Activated naive CD8-positive, alpha-beta T cell treated with anti-CD3 and anti-CD28 coated beads, Interleukin-2, amount 50 U/mL, for 16 hours (primary cell): ENCODE data around the gene VPS4A.

Experiments
- DNase-seq: peaks from one replicate; pipeline ENCODE4 v3.0.0-alpha.2; 2020; ENCODE audit warnings: low read depth, low spot score

VPS4A gene

DNA sequence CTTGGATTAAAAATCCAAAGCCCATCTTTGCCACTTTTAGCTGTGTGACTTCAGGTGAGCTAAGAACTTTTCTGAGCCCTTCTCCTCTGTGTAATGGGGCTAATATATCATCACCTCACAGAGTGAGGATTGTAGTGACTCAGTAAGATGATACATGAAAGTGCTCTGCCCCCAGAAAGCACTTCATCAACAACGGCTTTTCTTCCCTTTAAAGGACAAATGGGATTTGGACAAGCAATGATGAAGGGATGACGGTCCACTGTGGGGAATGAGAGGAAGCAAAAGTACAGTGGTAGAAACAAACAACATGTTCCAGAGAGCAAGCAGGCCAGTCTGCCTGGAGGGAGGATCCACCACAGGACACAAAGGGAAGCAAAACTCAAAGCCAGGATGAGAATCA is 54.8 kb downstream of the VPS4A start:
- DNase-seq, result no peak

DNA sequence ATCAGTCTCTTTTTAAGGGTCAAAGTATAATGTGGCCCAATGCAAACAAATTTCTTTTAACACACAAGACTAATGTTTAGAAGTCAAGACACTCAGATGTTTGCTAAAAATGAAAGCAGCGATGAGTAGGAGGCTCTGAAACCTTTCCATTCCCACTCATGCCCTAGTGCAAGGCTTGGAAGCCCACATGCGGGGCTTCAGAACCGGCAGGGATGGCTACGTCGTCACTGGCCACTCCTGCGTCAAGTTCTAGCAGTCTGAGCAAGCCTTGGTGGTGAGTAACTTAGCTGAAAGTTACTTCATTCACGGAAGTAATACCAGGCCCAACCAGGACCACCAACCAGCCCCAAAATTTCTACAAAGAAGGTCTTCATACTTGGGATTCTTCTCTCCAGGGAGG is 55.3 kb downstream of the VPS4A start:
- DNase-seq, result no peak

DNA sequence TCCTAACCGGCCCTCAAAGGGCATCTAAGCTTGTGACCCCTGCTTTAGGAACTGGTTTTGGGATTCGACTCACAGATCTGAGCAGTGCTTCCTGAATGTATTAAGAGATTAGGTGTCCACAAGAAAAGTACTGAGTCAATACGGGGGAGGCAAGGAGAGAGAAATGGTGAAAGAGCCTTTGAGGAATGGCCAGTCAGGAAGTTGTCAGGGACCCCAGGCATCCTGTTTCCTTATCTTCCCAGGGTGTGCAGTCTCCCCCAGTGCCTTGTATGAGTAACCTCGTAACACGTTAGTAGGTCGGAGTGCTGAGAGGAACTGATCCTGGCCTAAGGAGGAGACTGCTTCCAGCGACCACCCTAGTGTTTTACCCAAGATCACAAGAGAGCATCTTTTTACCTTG is 56.8 kb downstream of the VPS4A start:
- DNase-seq, result no peak

- DNase-seq, result no peak
Measured at GRCh38 chr16:69368866-69369265, 57.7 kb downstream of the VPS4A start.

DNA sequence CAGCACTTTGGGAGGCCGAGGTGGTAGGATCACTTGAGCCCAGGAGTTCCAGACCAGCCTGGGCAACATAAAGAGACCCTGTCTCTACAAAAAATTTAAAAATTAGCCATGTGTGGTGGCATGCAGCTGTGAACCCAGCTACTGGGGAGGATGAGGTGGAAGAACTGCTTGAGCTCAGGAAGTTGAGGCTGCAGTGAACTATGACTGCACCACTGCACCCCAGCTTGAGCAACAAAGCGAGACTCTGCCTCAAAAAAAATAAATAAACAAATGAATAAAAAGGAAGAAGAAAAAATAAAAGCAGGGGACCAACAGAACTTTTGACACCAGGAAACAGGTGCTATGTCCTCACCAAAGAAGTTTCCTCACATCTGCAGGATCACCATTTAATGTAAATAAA is 60.4 kb downstream of the VPS4A start:
- no peak for DNase-seq

DNA sequence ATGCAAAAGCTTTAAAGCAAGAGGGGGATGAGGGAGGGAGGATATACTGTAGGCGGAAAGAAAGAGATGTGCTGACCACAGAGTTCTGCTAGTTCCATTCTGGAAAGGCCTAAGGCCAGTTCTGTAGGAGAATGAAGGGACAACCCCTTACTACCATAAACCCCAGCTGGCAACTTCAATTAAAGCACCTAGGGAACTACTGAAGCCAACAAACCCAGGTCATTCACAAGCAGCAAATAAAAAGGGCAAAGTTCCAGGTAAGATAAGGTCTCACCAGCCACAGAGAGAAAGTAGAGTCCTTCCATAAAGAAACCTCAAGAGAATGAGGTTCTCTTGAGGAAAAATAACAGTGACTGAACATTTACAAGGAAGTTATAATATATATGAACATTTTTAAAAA is 61.9 kb downstream of the VPS4A start:
- no peak for DNase-seq
